Hepatic stellate cell (primary cell): ENCODE measurements around the gene XBP1.
A peak's percentile ranks its signal among the peaks of the same experiment; 100 is the strongest.
"Not testable (repeated sequence)": the region's sequence is repeated elsewhere in the genome, so short reads cannot be mapped to it uniquely, and the experiment has no call there.

ENCODE experiments used
- DNase-seq: peaks from one replicate; pipeline ENCODE4 v3.0.0; 2011; ENCODE audit warnings: low spot score

The XBP1 gene

DNA sequence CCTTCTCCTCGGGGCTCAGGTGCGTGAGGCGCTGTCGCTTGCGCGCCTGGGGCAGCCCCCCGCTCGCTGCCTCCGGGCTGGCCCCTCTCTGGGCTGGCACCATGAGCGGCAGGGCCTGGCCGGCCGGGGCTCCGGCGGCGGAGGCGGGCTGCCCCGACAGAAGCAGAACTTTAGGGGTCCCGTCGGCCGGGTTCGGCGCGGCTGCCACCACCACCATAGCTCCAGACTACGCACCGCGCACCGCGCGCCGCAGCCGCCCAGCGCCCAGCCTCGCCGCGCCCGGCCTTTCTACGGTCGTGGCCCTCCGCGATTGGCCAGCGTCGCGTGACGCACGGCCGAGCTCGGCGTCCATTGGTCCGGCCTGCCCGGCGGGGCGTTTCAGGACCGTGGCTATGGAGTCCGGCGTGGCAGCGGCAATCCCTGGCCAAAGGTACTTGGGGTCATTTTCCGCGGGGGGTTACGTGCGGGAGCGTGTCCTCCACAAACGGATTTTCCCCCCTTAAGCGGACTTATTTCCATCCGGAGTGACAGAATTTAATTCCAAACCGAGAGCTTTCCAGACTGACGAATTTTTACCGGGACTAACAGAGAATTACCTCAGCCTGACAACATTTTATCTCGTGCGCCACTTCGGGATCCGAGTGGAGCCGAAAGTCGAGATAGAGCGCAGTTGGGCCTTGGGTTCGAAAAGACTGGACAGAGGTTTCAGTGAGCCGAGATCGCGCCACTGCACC is at the start of gene XBP1:
Gene XBP1 (minus strand): TSS at position 262 of the 734 bp plus-strand sequence.
- DNase-seq = peak; percentile 99

DNA sequence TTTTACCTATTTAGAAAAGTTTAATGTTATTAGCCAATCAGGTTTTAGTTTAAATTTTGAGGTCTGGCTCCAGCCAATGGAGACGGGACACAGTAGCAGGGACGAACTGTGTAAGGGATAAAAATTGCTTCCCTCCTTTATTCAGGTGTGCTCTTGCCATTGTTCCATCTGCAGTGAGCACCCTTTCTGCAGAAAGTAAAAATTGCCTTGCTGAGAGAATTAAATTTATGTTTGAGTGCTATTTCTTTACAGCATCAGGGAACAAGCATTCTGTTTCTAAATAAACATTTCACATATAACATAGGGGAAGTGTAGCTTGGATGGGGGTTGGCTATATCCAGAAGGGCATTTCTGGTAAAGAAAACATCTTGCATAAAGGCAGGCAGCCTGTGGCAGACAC is 46.6 kb upstream of the XBP1 start:
- no peak for DNase-seq

DNA sequence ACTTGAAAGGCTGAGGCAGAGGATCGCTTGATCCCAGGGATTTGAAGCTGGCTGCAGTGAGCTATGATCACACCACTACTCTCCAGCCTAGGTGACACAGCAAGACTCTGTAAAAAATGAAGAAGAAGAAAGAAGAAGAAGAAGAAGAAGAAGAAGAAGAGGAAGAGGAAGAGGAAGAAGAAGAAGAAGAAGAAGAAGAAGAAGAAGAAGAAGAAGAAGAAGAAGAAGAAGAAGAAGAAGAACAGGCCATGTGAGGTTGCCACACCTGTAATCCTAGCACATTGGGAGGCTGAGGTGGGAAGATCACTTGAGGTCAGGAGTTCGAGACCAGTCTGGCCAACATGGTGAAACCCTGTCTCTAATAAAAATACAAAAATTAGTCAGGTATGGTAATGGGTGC is 43.9 kb upstream of the XBP1 start:
- not testable (repeated sequence) for DNase-seq

DNA sequence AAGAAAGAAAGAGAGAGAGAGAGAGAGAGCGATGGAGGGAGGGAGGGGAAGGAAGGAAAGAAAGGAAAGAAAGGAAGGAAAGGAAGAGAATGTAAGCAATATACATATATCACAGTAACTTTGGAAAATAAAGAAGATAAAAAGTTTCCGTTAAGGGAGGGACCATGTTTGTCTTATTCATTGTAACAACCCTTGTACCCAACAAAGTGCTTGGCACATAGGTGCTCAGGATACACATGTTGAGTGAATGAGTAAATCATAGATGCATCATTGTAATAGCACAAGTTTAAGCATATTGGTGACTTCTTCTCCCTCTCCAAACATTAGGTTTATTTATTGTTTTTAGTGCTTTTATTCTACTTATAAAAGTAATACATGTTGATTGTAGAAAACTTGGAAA is 43.3 kb upstream of the XBP1 start:
- DNase-seq = no peak

DNA sequence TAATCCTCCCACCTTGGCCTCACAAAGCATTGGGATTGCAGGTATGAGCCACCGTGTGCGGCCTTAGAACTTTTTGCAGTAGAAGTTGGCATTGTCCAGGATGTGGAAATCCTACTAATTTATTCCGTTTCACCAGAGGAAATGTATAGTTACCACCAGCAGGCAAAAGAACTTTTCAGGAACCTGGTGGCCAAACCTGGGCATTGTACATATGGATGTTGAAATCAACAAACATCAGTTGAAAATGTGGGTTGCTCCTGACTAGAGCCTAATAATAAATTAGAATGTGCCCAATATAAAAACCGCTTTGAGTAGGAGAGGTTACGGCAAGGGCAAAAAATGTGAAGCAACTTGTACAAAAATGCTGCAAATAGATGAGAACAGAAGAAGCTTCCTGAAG is 40.7 kb upstream of the XBP1 start:
- DNase-seq = no peak

DNA sequence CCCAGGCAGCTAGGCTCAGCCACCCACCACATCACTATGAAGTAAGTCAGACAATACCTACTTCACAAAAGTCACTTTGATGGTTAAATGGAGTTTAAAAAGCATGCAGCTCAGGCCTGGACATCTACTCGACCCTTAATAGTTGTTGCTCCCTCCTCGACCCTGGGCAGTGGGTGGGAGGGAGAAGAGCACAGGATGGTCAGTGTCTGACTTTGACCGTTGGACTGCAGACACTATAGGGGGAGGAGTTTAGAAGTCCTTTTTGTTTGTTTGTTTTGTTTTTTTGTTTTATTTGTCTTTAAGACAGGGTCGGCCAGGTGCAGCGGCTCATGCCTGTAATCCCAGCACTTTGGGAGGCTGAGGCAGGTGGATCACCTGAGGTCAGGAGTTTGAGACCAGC is 38.6 kb upstream of the XBP1 start:
- no peak for DNase-seq

DNA sequence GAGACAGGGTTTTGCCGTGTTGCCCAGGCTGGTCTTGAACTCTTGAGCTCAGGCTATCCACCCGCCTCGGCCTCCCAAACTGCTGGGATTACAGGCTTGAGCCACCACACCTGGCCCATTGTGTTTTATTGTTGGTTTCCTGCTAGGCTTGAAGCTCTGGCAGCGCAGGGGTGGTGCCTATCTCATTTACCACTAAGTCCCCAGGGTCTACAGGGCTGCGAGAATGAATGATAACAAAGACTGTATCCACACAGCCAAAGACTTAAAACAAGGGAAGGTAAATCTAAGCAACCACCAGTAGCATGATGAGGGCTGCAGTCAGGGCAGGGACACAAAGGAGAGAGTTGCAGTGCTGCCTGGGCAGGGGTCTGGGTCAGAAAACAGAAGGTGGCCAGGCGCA is 37.3 kb upstream of the XBP1 start:
- no peak for DNase-seq

DNA sequence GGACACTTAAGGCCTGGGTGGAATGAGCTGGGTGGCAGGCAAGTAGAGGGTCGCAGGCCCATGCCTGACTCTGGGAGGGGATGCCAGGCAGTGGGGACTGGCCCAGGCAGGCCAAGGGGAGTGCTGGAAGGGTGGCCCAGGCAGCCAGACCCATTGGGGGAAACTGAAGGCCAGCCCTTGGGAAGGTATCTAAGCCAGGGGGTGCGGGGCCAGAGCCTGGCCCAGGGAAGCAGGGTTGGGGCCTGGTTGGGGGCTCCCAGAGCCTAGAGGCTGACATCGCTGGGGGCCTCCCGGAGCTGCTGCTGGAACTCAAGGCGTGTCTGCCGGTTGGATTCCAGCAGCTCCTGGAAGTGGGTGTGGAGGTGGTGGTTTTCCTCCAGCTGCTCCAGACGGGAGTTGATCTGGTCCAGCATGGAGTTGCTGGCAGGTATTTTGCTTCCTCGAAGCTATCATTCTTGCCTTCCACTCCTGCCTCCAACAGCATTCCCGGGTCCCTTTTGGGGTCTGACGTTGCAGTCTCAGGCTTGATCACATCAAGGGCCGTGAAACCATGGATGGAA is 35.3 kb upstream of the XBP1 start:
- no peak for DNase-seq

DNA sequence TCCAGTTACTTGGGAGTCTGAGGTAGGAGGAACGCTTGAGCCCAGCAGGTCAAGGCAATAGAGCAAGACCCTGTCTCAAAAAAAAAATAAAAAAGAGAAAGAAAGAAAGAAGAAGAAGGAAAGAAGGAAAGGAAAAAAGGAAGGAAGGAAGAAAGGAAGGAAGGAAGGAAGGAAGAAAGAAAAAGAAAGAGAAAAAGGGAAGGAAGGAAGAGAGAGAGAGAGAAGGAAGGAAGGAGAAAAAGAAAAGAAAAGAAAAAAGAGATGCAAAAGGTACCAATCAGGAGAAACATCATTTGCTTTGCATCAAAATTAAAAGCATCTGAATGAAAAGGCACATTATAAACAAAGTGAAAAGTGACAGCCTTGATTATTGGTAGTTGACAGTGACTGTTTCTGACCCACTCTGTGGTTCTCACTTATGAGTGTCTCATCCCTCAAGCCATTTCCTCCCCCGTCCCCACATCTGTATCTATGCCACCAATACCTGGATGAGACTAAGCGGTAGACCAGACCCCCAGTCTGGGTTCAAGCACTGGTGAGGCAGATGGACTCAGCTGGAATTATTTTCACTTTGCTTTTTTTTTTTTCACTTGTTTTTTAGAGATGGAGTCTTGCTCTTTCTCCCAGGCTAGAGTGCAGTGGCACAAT is 33.0 kb upstream of the XBP1 start:
- DNase-seq = no peak

DNA sequence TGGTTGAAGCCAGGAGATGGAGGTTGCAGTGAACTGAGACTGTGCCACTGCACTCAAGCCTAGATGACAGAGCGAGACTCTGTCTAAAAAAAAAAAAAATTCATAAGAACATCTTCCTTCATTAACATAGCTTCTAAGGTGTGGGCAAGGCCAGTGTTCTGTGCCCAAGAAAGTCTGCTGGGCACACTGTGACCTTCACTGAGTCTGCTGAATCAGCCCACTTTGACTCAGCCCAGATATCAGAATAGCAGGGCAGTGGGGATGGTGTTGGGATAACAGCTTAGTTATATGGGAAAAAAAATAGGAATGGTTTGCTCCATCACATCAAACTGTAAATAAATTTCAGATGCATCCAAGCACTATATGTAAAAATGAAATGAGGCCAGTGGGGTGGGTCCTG is 32.4 kb upstream of the XBP1 start:
- no peak for DNase-seq

DNA sequence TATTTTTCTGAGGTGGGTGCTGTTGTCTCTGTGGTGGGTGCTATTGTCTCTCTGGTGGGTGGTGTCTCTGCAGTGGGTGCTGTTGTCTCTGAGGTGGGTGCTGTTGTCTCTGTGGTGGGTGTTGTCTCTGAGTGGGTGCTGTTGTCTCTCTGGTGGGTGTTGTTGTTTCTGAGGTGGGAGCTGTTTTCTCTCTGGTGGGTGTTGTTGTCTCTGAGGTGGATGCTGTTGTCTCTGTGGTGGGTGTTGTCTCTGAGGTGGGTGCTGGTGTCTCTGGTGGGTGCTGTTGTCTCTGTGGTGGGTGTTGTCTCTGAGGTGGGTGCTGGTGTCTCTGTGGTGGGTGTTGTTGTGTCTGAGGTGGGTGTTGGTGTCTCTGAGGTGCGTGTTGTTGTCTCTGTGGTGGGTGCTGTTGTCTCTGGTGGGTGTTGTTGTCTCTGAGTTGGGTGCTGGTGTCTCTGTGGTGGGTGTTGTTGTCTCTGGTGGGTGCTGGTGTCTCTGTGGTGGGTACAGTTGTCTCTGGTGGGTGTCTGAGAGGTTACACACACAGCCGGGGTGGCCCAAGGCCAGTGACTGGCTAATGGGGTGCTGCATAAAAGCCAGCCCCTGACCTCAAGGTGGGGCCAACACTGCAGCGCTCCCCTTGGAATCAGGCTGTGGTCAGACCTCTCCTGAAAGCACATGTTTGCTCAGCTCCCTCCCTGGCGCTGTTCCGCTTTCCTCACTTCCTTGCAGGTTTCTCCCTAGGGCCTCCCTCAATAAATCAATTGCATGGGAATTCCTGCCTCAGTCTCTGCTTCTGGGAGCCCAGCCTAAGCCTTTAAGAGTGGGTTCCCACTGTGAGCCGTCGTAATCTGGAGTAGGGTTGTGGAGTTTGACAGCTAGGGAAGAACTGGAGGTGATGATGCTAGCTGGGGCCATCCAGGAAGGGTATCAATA is 31.0 kb upstream of the XBP1 start:
- DNase-seq = no peak

DNA sequence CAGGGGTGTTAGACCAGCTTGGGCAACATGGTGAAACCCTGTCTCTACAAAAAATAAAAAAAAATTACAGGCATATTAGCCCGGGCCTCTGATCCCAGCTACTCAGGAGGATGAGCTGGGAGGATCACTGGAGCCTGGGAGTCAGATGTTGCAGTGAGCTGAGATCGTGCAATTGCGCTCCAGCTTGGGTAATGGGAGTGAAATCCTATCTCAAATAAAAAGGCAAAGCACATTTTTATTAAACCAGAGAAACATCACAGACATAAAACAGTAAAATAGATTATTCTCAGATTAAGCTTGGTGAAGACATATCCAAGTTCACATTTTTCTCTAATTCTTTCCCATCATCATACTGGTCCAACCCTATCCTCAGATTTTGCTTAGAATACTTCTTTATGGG is 30.1 kb upstream of the XBP1 start:
- no peak for DNase-seq

DNA sequence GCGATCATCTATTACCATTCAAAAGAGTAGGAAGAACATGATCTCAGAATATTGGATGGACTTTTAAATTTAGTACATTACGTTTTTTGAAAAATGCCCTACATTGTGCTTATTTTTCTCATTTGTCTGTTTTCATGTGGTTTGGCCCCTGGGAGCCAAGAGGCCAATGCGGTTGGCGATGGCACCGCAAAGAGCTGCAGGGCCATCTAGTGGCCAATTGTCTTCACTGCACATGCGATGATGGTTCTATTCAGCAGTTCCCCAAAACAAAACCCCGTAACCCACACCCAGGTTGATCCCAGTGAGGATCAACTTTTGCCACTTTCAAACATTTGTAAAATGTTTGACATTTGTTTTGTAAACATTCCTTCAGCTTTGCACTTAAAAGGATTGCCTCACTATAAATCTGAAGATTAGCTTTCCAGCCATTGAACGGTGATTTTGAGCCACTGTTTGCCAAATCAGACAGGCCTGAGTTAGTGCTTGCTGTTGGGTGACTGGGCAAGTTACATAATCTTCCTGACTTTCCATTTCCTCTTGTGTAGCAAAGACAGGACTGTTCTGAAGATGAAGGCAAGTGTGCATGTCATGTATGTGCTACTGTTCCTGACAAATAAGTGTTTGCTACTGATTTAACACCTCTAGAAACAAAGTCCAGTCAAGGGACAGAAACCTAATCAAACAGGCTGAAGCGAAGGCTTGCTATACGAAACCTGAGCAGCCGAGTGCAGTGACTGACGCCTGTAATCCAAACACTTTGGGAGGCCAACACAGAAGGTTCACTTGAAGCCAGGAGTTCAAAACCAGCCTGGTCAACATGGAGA is 29.2 kb upstream of the XBP1 start:
- DNase-seq = peak; percentile 73

DNA sequence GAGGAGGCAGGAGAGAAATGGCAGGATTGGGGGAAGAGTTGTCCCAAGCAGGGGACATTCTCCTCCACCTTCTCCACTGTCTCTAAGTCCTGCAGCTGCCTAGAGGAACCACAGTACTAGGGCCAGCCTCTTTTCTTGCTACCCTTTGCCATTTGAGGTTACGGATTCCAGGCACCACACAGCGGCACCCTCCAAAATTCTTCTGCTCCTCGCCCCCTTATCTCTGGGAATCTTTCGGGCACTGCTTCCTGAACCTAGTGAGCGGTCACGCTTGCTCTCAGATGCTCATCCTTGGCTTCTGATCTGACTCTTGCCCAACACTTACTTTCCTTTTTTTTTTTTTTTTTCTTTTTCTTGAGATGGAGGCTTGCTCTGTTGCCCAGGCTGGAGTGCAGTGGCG is 26.6 kb upstream of the XBP1 start:
- DNase-seq = no peak

DNA sequence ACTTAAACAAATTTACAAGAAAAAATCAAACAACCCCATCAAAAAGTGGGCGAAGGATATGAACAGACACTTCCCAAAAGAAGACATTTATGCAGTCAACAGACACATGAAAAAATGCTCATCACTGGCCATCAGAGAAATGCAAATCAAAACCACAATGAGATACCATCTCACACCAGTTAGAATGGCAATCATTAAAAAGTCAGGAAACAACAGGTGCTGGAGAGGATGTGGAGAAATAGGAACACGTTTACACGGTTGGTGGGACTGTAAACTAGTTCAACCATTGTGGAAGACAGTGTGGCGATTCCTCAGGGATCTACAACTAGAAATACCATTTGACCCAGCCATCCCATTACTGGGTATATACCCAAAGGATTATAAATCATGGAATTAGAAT is 26.1 kb upstream of the XBP1 start:
- not testable (repeated sequence) for DNase-seq

DNA sequence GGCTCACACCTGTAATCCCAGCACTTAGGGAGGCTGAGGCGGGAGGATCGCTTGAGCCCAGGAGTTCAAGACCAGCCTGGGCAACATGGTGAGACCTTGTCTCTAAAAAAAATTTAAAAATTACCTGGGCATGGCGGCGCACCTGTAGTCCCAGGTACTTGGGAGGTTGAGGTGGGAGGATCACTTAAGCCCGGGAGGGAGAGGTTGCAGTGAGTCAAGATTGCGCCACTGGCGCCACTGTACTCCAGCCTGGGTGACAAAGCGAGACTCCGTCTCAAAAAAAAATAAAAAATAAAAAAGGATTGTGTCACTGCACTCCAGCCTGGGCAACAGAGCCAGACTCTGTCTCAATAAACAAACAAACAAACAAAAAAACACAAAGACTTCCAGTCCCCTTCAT is 24.1 kb upstream of the XBP1 start:
- DNase-seq = not testable (repeated sequence)

DNA sequence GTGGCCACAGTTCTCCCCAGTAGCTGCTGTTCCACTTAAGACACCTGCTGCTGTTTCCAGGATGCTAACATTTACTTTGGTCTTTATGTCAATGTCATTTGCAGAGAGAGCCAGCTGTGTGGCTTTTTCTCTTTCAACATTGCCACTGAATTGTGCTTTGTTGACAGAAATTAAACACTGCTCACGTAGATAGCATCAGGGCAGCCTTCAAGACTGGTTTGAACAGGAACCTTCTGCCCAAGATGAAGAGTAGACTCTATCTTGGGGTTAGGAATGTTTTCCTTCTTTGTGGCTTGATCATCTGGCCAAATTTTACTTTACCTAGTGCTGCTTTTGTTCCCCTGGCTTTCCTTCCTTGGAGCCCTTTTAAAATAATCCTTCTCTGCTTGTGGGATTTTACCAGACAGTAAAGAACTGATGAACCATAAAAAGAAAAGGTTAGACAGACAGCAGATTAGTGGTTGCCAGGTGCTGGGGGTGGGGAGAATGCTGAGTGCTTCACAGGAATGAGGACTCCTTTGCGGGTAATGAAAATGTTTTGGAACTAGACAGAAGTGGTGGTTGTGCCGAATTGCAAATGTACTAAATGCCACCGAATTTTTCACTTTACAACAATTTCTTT is 22.7 kb upstream of the XBP1 start:
- DNase-seq = no peak

DNA sequence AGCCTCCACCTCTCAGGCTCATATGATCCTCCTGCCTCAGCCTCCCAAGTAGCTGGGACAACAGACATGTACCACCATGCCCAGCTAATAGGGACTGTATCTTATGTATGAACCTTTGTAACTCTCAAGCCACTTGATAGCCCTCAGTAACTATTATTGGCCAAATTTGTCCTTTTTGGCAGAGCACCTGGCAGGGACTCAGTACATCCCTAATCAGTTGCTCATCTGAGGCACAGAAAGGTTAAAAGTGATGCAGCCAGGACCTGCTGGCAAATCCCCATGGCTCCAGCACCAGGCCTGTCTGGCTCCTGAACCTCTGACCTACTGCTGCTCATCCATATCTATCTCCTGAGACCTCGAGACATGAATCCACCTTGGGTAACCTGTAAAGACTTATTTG is 21.1 kb upstream of the XBP1 start:
- no peak for DNase-seq

DNA sequence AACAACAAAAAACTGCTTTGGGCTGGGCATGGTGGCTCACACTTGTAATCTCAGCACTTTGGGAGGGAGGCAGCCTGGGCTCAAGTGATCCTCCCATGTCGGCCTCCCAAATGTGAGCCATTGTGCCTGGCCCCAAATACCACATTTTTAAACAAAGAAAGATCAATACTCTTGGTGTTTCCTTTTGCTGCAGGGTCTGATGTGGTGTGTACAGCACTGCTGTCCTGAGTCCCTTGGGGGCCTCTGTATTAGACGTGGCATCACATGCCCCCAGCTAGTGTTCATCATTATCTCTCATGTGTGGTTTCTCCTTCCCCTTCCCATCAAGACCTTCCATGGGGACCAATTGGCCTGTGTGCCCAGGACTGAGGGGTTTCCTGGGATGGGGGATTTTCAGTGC is 20.5 kb upstream of the XBP1 start:
- no peak for DNase-seq

DNA sequence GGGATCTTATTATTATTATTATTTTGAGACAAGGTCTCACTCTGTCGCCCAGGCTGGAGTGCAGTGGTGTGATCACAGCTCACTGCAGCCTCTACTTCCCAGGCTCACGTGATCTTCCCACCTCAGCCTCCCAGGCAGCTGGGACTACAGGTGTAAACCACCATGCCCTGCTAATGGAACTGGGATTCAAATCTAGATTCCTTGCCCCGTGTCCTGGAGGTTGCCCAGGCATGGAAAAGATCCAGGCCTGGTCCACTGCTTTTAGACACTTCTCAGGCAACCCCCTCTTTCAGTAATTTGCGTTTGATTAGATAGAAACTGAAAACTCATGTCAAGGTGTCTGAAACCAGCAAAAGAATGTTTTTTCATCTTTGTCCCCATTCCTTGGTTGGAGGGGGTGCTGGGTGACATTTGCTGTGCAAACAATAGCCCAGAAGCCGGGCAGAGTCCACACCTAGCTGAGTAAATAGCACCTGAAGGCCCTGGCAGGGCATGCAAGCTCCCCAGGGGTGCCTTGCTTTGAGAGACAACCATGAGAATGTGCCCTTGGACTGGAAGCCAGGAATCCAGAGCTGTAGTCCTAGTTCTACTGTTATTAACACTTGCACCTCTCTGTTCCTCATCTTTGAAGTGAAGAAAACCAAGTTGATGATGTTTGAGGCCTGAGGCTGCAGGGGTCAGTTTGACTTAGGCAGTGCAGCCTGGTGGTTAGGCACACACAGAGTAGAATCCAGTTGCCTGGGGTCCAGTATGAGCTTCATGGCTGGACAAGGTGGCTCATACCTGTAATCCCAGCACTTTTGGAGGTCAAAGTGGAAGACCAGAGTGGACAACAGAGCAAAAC is 19.1 kb upstream of the XBP1 start:
- DNase-seq = no peak
